G401 (cell line): ENCODE measurements around the gene CC2D1B. TPM values are rescaled to one million over a fixed set of nuclear protein-coding genes. Genes with fewer than 3 reads are reported as not detected.
A peak's percentile ranks its signal among the peaks of the same experiment; 100 is the strongest.

Experiments
- DNase-seq: peaks from one replicate; pipeline ENCODE4 v3.0.0-alpha.2; 2015; ENCODE audit warnings: low spot score
- in situ Hi-C: cut with HindIII; loops from 2 replicates; pipeline ENCODE4 v1.10.0; 2016; ENCODE audit warnings: low sequenced_read_pairs, mixed read lengths
- total RNA-seq: library from RNA; depleted of rRNA; stranded (reverse); fragments of >200 nt; shearing (Covaris generic); gene quantifications from 2 replicates; pipeline ENCODE4 v1.2.3, GENCODE V29; 2014

The CC2D1B gene
- total RNA-seq, 1 experiment from 2014 or later: 37.3 TPM

- no peak for DNase-seq
- in situ Hi-C loops: no loop called here
Observed at GRCh38 chr1:52360595-52360968, 5.4 kb downstream of the CC2D1B start.

- DNase-seq: no peak
- in situ Hi-C loops: no loop called here
Observed at GRCh38 chr1:52359676-52360594, 6.1 kb downstream of the CC2D1B start.

GRCh38 chr1:52358851-52359497 lies 7.0 kb downstream of the CC2D1B start:
- in situ Hi-C loops: no loop called here
- DNase-seq: no peak

- in situ Hi-C loops: no loop called here
- DNase-seq: no peak
Observed at GRCh38 chr1:52357397-52357796, 8.6 kb downstream of the CC2D1B start.

GRCh38 chr1:52356818-52357355 lies 9.1 kb downstream of the CC2D1B start:
- in situ Hi-C loops: no loop called here
- DNase-seq: no peak

GRCh38 chr1:52355847-52356505 lies 10.0 kb downstream of the CC2D1B start:
- in situ Hi-C loops: no loop called here
- no peak for DNase-seq

GRCh38 chr1:52355436-52355835 lies 10.6 kb downstream of the CC2D1B start:
- in situ Hi-C loops: no loop called here
- no peak for DNase-seq

- DNase-seq: no peak
- in situ Hi-C loops: no loop called here
Observed at GRCh38 chr1:52352690-52353089, 13.3 kb downstream of the CC2D1B start.

GRCh38 chr1:52348704-52349300 lies 17.2 kb downstream of the CC2D1B start:
- in situ Hi-C loops: no loop called here
- peak; percentile 39 for DNase-seq

GRCh38 chr1:52346653-52347052 lies 19.4 kb downstream of the CC2D1B start:
- in situ Hi-C loops: no loop called here
- DNase-seq: no peak

- DNase-seq: no peak
- in situ Hi-C loops: no loop called here
Observed at GRCh38 chr1:52345252-52345651, 20.8 kb downstream of the CC2D1B start.

GRCh38 chr1:52343979-52344378 lies 22.0 kb downstream of the CC2D1B start:
- DNase-seq: no peak
- in situ Hi-C loops: no loop called here

- no peak for DNase-seq
- in situ Hi-C loops: no loop called here
Observed at GRCh38 chr1:52341655-52342260, 24.2 kb downstream of the CC2D1B start.

GRCh38 chr1:52337439-52337838 lies 28.6 kb downstream of the CC2D1B start:
- in situ Hi-C loops: no loop called here
- DNase-seq: no peak

GRCh38 chr1:52334906-52335528 lies 31.0 kb downstream of the CC2D1B start:
- in situ Hi-C loops: no loop called here
- DNase-seq: no peak

- no peak for DNase-seq
- in situ Hi-C loops: no loop called here
Observed at GRCh38 chr1:52332411-52332810, 33.6 kb downstream of the CC2D1B start.

GRCh38 chr1:52328615-52329014 lies 37.4 kb downstream of the CC2D1B start:
- DNase-seq: no peak

GRCh38 chr1:52325786-52326185 lies 40.2 kb downstream of the CC2D1B start:
- DNase-seq: no peak
- in situ Hi-C loops: no loop called here

More at GRCh38 chr1:52328615-52329014, 37.4 kb downstream of the CC2D1B start:
- in situ Hi-C loops: no loop called here

GRCh38 chr1:52323731-52324130 lies 42.3 kb downstream of the CC2D1B start:
- in situ Hi-C loops: no loop called here
- no peak for DNase-seq
